GM19238 (cell line): ENCODE results near the gene PPARG.

Experiments used
- DNase-seq: peaks from one replicate; pipeline ENCODE4 v3.0.0; 2011; ENCODE audit warnings: low spot score; ENCODE audit not compliant: insufficient read length

PPARG gene

DNA sequence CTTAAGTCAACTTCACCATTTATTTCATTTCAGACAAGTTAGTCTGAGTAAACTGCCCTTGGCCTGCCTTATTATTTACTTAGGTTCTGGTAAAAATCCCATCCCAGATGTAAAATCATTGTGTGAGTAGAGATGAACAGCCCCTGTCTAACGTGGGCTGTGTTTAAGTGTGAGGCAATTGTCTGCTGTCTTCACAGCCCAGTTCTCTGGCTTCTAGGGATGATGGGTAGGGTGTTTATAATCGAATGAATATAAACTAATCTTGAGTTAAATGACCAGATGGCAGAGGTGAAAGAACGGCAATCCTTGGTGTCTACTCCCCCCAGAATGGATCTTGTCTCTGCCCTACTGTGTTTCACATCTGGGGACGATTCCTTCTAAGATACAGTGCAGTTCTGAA is 20.8 kb downstream of the PPARG start:
- DNase-seq: no peak

DNA sequence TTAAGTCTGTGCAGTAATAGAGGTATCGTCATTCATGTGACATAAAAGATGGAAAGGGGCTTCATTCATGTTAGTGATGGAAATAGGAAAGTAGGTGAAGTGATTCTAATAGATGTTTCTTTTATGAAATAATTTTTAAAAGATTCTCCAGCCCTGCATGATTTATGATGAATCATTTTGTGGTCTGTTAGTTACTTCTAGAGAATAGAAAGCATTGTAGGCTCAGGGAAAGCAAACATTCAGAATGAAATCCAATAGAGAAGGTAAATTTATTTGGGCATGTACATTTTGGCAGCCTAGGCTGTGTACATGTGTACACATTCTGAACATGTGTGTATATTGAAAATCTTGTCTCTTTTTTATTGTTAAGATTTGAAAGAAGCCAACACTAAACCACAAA is 23.1 kb downstream of the PPARG start:
- no peak for DNase-seq

GRCh38 chr3:12313519-12313918 is 24.6 kb downstream of the PPARG start:
- DNase-seq: no peak

GRCh38 chr3:12316253-12316652 is 27.4 kb downstream of the PPARG start:
- no peak for DNase-seq

GRCh38 chr3:12316729-12317351 is 28.0 kb downstream of the PPARG start:
- no peak for DNase-seq

GRCh38 chr3:12317914-12318313 is 29.0 kb downstream of the PPARG start:
- DNase-seq: no peak

DNA sequence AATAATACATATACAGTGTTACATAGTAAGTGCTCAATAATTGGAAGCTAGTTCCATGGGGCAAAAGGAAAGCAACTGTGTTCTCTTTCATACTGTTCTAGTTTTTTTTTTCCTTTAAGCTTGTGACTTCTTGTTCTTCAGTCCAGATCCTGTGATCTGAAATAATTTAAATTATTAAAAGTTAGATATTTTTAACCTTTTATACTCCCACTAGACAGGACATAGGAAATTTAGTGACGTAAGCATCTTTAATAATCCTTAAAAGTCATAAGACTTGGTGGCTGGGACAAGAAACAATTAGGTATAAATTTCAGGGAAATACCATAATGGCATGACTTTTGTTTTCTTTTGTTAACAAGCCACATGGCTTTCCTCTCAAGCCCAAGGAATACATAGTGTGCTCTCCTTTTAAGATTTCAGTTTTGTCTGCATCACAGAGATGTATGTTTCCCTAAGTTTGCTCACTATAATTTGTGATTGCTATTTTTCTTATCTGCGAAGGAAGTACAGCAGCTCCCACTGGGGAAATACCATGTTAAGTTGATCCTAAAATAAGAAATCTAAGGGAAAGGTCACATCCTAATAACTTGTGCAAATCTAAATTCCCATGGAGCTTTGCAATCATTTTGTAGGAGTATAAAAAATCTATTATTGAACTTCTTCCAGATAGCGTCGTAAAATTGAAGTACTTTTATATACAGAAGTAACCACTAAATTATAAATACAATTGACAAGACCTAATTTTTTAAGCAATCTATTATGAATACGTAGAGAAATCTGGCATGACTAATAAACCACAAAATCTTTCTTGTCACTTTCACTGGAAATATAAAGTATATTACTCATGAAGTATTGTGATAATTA is 30.1 kb downstream of the PPARG start:
- no peak for DNase-seq

DNA sequence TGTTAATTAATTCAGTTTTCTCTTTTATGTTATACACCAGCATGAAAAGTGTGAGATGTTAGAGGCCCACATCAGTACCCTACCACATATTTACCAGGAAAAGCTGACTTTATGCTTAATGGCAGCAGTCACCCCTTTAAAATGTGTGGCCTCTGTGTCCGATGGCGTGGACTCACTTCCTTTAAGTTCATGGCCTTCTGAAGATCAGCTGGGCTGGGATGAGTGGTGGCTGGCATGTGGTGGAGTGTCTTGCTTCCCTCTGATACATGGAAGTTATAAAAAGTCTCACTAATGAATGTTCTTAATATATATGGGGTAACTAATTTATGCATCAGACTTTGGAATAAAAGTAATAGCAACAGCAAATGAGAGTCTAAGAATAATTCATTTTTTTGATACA is 32.1 kb downstream of the PPARG start:
- no peak for DNase-seq

- no peak for DNase-seq
Observed at GRCh38 chr3:12323237-12323636, 34.4 kb downstream of the PPARG start.

DNA sequence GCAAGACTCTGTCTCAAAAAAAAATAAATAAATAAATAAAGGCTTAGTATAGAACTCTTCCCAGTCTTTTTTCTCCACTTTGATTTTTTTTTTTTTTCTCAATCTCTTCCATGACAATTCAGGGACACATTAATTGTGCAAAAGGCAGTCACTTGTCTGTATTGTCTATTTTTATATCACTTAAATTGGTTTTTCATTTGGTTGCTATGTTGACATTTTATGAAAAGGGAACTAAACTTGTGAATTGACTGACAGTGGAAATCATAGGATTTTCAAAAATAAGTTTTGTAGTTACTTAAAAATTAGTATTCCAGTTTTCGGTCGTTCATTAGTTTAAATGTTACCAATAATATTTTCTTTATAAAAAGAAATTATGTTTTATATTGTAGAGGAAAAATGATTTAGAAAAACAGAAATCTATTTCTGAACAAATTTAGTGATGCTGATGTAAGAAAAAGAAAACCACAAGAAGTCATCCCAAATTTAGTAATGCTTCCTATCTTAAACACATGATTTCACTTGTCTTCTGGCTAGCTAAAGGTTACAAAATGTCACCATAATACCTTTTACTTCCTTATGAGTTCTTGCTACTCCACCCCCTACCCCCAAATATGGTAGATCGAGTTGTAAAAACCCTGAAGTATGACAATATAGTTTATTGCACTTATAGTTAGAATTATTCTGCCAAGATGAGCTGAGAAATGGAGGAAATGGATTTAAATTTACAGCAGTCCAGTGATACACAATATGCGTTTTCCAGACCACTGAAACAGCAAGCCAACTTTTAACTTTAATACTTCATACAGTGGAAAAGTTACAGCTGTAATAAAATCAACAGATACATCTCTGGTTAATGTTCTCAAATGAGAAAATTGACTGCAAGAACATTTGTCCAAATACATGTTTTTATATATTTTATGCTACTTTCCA is 37.0 kb downstream of the PPARG start:
- no peak for DNase-seq

GRCh38 chr3:12327021-12327420 is 38.2 kb downstream of the PPARG start:
- DNase-seq: no peak

DNA sequence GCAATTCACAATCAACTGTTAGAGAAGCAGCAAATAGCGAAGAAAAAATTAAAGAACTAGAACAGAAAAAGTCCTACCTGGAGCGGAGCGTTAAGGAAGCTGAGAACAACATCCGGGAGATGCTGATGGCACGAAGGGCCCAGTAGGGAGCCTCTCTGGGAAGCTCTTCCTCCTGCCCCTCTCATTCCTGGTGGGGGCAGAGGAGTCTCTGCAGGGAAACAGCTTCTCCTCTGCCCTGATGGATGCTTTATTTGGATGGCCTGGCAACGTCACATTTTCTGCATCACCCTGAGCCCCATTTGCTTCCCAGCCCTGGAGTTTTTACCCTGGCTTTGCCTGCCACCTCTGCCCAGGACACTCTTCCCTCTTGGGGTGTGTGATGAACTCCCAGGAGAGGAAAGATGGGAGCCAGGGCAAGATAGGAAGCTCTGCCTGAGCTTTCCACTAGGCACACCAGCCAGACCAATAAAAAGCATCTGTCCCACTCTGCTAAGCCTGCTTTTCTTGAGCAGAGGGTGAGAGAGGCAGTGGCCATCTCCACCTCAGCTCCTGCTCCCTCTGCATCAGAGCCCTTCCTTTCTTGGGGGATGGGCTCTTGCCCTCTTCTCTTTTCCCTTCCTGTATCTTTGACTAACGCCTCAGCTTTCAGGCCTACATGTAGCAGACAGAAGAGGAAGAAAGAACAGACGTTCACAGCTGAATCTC is 39.4 kb downstream of the PPARG start:
- no peak for DNase-seq

DNA sequence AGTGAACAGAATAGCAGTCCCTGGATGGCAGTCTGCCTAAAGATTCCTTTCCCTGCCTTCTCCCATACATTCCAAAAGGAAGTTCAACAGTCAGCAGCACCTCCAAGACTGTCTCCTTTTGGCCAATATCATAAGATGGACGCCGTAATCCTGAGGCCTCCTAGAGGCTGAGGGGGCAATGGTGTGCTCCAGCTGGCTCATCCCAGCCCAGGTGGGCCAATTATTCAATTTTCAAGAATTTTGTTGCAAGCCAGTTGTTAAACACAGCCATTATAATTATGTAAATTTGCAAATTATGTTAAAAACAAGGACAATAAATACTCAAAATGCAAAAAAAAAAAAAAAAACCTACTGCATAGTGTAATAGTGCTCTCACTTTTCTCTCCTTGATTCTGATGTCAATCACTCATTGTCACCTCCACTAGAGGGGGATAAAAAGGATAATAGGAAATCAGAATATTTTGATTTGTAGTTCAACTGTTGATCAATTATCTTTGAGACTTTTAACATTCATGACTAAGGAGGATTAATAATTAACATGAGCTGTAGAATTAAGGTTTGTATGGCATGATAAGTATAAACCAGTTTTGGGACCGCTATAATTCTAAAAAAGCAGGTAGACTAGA is 40.1 kb downstream of the PPARG start:
- no peak for DNase-seq

GRCh38 chr3:12334786-12335185 is 45.9 kb downstream of the PPARG start:
- DNase-seq: no peak

DNA sequence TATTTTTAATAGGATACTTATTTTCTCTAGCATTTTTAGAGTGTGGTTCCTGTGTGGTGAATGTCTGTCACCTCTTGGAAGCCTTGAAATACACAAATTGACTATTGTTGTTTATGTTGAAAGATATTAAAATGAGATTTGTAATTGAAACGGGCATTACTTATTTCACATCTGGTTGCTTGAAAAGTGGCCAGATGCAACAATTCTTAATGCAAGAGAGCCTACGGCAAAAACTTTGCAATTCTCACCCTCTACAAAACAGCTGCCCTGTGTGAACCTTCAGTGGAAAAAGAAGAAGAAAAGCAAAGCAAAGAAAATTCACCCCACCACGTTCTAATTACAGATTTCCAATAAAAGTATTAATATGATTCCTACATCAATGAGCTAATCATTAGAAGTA is 46.6 kb downstream of the PPARG start:
- no peak for DNase-seq

DNA sequence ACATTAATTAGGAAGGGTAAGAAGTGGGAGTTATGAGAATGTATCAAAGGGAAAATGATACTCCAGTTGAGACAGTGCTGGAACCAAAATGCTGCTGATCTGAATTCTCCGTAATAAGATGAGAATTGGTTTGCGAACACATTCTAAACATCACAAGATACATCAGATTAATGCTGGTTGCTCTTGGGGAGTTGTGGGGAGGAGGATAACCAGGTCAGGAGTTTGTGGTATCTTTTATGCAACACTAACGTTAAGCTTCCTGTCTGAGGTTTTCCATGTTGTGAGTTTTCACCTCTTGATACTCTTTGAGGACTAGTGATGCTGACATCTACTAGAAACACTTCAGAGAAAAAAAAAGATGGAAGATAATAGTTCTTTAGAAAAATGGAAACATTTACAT is 47.2 kb downstream of the PPARG start:
- DNase-seq: no peak

DNA sequence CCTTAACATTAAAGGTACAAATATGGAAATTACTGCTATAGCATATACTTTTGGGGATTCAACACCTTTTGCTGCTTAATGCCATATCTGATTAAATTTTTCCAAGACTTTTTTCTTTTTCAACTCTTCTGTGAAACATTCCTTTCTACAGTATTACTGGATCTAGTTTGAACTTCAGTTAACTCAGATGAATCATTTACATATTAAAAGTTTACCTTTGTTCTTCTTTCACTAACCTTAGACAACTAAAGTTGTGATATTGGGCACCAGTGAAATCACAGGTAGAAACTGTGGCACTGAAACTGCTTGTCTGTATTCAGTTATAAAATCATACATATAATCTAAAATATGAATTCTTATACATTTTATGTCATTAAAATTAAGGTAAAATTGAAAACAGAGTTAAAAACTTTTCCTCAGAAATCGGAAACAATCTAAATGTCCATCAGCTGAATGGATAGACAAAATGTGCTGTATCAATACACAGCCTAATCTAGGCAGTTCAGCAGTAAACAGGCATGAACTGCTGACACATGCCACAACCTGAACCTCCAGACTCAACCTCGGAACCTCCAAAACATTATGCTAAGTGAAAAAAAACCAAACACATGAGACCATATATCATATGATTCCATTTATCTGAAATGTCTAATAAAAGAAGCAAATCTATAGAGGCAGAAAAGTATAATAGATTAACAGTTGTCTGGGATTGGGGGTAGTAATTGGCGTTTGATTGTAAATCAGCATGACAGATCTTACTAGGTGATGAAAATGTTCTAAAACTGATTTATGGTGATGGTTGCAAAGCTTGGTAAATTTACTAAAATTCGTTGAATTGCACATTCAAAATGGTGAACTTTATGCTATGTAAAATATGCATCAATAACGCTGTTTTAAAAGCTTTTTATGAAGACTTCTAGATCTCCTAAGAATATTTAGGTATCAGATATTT is 50.0 kb downstream of the PPARG start:
- DNase-seq: no peak

DNA sequence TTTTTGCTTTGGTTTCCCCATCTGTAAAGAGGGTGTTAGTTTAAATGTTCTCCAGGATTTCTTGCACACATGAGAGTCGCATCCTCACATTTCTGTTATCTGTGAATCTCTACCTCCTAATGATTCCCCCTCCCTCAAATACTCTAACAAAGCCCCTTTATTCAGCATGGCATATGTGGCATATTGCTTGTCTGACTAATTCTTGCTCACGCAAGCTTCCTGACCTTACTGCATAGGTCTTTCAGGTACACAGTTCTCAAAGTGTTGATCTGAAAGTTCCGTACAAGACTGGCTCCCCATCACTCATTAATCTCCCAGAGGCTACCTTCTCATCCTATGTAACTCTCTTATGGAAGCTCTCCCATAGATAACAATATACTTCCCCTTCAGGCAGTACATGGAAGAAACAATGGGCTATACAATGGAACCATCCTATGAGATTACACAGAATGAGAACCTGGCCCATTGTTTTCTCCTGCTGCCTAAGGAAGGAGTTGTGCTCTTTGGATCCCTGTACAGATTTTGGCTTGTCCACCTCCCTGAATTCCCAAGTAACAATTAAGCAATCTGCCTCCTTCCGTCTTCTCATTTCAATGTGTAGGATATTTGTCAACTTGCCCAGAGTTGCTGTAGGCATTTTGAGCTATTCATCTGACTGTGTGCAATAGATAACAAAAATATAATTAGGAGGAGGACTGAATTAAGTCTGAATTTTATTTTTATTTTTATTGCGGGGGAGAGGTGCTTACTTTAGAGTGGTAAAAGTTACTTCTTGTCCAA is 51.0 kb downstream of the PPARG start:
- DNase-seq: no peak

GRCh38 chr3:12340506-12340905 is 51.6 kb downstream of the PPARG start:
- no peak for DNase-seq
